HepG2 (cell line): ENCODE results near the gene ARMH3. TPM values are rescaled to one million over a fixed set of nuclear protein-coding genes. Genes with fewer than 3 reads are reported as not detected.

Source experiments
- ATAC-seq: fragments of 200-7000 bp; cut with Tn5 transposase; 3 replicates; pipeline ENCODE4 v1.9.1; 2020; ENCODE audit warnings: mild to moderate bottlenecking, moderate library complexity
- BruUV-seq: library from RNA; stranded (reverse); fragments of 400-500 nt; replicated peaks from 2 replicates; lab custom pipeline; 2021; lab: Mats Ljungman, UMichigan
- CTCF ChIA-PET: fragments of 300-600 bp; formaldehyde crosslinking; extraction: SDS; loops from one replicate; lab custom pipeline; 2021; ENCODE audit warnings: low total read pairs, inconsistent platforms, low intra/inter-chr PET ratio; lab: Yijun Ruan, JAX
- POLR2A ChIA-PET: fragments of 350-600 bp; sonication (Branson Sonifier 250); formaldehyde crosslinking; loops from one replicate; lab custom pipeline; 2020; ENCODE audit warnings: antibody characterized with exemption, inconsistent platforms; lab: Yijun Ruan, JAX
- DNase-seq: peaks from one replicate; pipeline ENCODE4 v3.0.0-alpha.2; 2015; ENCODE audit warnings: low spot score
- FAIRE-seq: peaks from 3 replicates; lab custom pipeline; 2011; peaks lifted over from hg19 to GRCh38; lab: Jason Lieb, UNC
- H2AFZ ChIP-seq: one replicate; pipeline ENCODE4 v1.6.1; 2011; ENCODE audit warnings: low read length, inconsistent platforms
- H3K27ac ChIP-seq: fragments of 300-600 bp; 3 replicates; pipeline ENCODE4 v1.8.0; 2011; ENCODE audit warnings: mixed run types, mild to moderate bottlenecking, mixed read lengths, low read length, inconsistent platforms; ENCODE audit not compliant: insufficient read depth; ENCODE audit errors: extremely low read length
- H3K27me3 ChIP-seq, 2 experiments: fragments of 200-600 bp in 1 of 2; 2 replicates in 1 of 2; 3 replicates in 1 of 2; pipeline versions ENCODE4 v1.6.0 to v1.8.0; 2011; ENCODE audit warnings: low read length in 2 of 2, mild to moderate bottlenecking in 2 of 2, moderate library complexity in 2 of 2, inconsistent platforms in 1 of 2; ENCODE audit not compliant: insufficient read depth in 2 of 2, control insufficient read depth in 1 of 2
- H3K36me3 ChIP-seq, 2 experiments: fragments of 200-600 bp in 1 of 2; replicated peaks in 1 of 2; 2 replicates in 1 of 2; 3 replicates in 1 of 2; pipeline versions ENCODE4 v1.5.1 to v1.8.0; 2011; ENCODE audit warnings: low read length in 2 of 2, inconsistent platforms in 1 of 2; ENCODE audit not compliant: insufficient read depth in 2 of 2, control insufficient read depth in 1 of 2
- H3K4me1 ChIP-seq: 2 replicates; pipeline ENCODE4 v1.5.1; 2012; ENCODE audit warnings: low read length, inconsistent platforms; ENCODE audit not compliant: insufficient read depth
- H3K4me2 ChIP-seq: 2 replicates; pipeline ENCODE4 v1.6.0; 2011; ENCODE audit warnings: low read depth, low read length, inconsistent platforms
- H3K4me3 ChIP-seq, 3 experiments: fragments of 200-600 bp in 1 of 3; sonication (generic), shearing (Covaris generic) in 1 of 3; replicated peaks in 1 of 3; 2 replicates each; pipeline ENCODE4 v1.5.1; 2011 to 2016; ENCODE audit warnings: low read length in 3 of 3, inconsistent platforms in 2 of 3, low read depth in 2 of 3, mild to moderate bottlenecking in 2 of 3, control low read depth in 1 of 3, mixed read lengths in 1 of 3; ENCODE audit not compliant: insufficient read depth in 1 of 3
- H3K79me2 ChIP-seq: one replicate; pipeline ENCODE4 v1.6.1; 2011; ENCODE audit warnings: low read length, inconsistent platforms; ENCODE audit not compliant: insufficient read depth
- H3K9ac ChIP-seq: 2 replicates; pipeline ENCODE4 v1.6.0; 2011; ENCODE audit warnings: mild to moderate bottlenecking, low read depth, low read length, inconsistent platforms; ENCODE audit not compliant: insufficient read depth
- H3K9me3 ChIP-seq: 2 replicates; pipeline ENCODE4 v1.5.1; 2012; ENCODE audit warnings: mild to moderate bottlenecking, low read length
- H4K20me1 ChIP-seq: 2 replicates; pipeline ENCODE4 v1.6.0; 2011; ENCODE audit warnings: inconsistent platforms, mild to moderate bottlenecking, low read length, moderate library complexity; ENCODE audit not compliant: insufficient read depth
- E2F2 ChIP-seq: sonication (generic); formaldehyde crosslinking; IDR thresholded peaks from 2 replicates; pipeline ENCODE4 v1.4.0; 2020; ENCODE audit warnings: missing genetic modification reagents, borderline replicate concordance
- ELF1 ChIP-seq: sonication (generic); formaldehyde crosslinking; IDR thresholded peaks from 2 replicates; pipeline ENCODE4 v1.4.0; 2020; ENCODE audit warnings: missing genetic modification reagents
- ELK4 ChIP-seq: sonication (generic); formaldehyde crosslinking; IDR thresholded peaks from 2 replicates; pipeline ENCODE4 v1.9.0; 2021; ENCODE audit warnings: missing genetic modification reagents, borderline replicate concordance
- HMG20A ChIP-seq: IDR thresholded peaks from 2 replicates; pipeline ENCODE4 v1.6.1; 2016; ENCODE audit warnings: borderline replicate concordance
- IRF2 ChIP-seq: IDR thresholded peaks from 2 replicates; pipeline ENCODE4 v1.6.1; 2018; ENCODE audit warnings: missing genetic modification reagents, missing compliant biosample characterization
- KAT7 ChIP-seq: IDR thresholded peaks from 2 replicates; pipeline ENCODE4 v1.6.1; 2018; ENCODE audit warnings: borderline replicate concordance, missing compliant biosample characterization
- LBX2 ChIP-seq: sonication (generic); formaldehyde crosslinking; IDR thresholded peaks from 2 replicates; pipeline ENCODE4 v1.5.0; 2020; ENCODE audit warnings: missing genetic modification reagents, mild to moderate bottlenecking, borderline replicate concordance
- MED1 ChIP-seq: sonication (generic); formaldehyde crosslinking; IDR thresholded peaks from 2 replicates; pipeline ENCODE4 v1.4.0; 2020; ENCODE audit warnings: missing genetic modification reagents
- NCOA1 ChIP-seq: sonication (generic); formaldehyde crosslinking; IDR thresholded peaks from 2 replicates; pipeline ENCODE4 v1.9.0; 2021; ENCODE audit warnings: missing genetic modification reagents
- RARG ChIP-seq: sonication (generic); formaldehyde crosslinking; IDR thresholded peaks from 2 replicates; pipeline ENCODE4 v1.4.0; 2020; ENCODE audit warnings: low read depth, mild to moderate bottlenecking, missing genetic modification reagents
- SALL1 ChIP-seq: sonication (generic); formaldehyde crosslinking; IDR thresholded peaks from 2 replicates; pipeline ENCODE4 v1.8.0; 2022; ENCODE audit warnings: mild to moderate bottlenecking, missing genetic modification reagents
- ZKSCAN8 ChIP-seq: IDR thresholded peaks from 2 replicates; pipeline ENCODE4 v1.6.1; 2016; ENCODE audit warnings: borderline replicate concordance, missing genetic modification reagents, missing compliant biosample characterization
- ZNF10 ChIP-seq: sonication (generic); formaldehyde crosslinking; IDR thresholded peaks from 2 replicates; pipeline ENCODE4 v1.4.0; 2020; ENCODE audit warnings: mild to moderate bottlenecking, low read depth, missing genetic modification reagents, borderline replicate concordance
- ZNF101 ChIP-seq: sonication (generic); formaldehyde crosslinking; IDR thresholded peaks from 2 replicates; pipeline ENCODE4 v1.4.0; 2020; ENCODE audit warnings: mild to moderate bottlenecking, low read depth, missing genetic modification reagents, borderline replicate concordance
- ZNF354B ChIP-seq: sonication (generic); formaldehyde crosslinking; IDR thresholded peaks from 2 replicates; pipeline ENCODE4 v1.8.0; 2022; ENCODE audit warnings: mild to moderate bottlenecking, missing genetic modification reagents
- ZNF572 ChIP-seq: sonication (generic); formaldehyde crosslinking; IDR thresholded peaks from 2 replicates; pipeline ENCODE4 v1.5.1; 2020; ENCODE audit warnings: mild to moderate bottlenecking, missing genetic modification reagents
- ZNF883 ChIP-seq: sonication (generic); formaldehyde crosslinking; IDR thresholded peaks from 2 replicates; pipeline ENCODE4 v1.5.1; 2020; ENCODE audit warnings: mild to moderate bottlenecking, missing genetic modification reagents; ENCODE audit errors: not compliant biosample characterization
- WGBS: methylation state at CpG from one replicate; pipeline ENCODE4 v1.1.6; 2017; ENCODE audit warnings: low lambda C conversion rate; 5-methylcytosine and 5-hydroxymethylcytosine counted together
- in situ Hi-C: cut with HindIII; loops from 2 replicates; pipeline ENCODE4 v1.10.0; 2017; ENCODE audit warnings: low pct_unique_long_range_greater_than_20kb; ENCODE audit not compliant: extremely low pct_ligation_motif_present
- intact Hi-C: fragments of 100-400 bp; cut with micrococcal nuclease; formaldehyde crosslinking; loops from one replicate; pipeline ENCODE4 v1.10.0; 2022; ENCODE audit not compliant: unreplicated experiment
- polyA plus RNA-seq, 8 experiments: library from polyadenylated mRNA; depleted of rRNA in 3 of 8; stranded (reverse) in 7 of 8; unstranded in 1 of 8; fragments of >200 nt; fragmentation: Illumina TruSeq in 4 of 8; extraction: Trizol in 4 of 8; gene quantifications; 2 replicates each; pipeline versions ENCODE4 v1.2.1 to v1.2.3, GENCODE V29; 2011 to 2016; ENCODE audit warnings: low read depth in 4 of 8, missing spikeins in 1 of 8, mixed read lengths in 1 of 8; ENCODE audit not compliant: insufficient read depth in 1 of 8
- total RNA-seq, 5 experiments: library from RNA; depleted of rRNA; stranded (reverse); fragments of >200 nt; fragmentation: Illumina TruSeq; extraction: Trizol; gene quantifications; 2 replicates each; pipeline ENCODE4 v1.2.3, GENCODE V29; 2016; ENCODE audit warnings: low read depth in 1 of 5
- TF ChIP-seq, protein P1 (sequence below): IDR thresholded peaks from 2 replicates; pipeline ENCODE4 v1.6.1; 2016; ENCODE audit warnings: missing compliant biosample characterization, missing genetic modification reagents, borderline replicate concordance
- TF ChIP-seq, protein P2 (sequence below): sonication (generic); formaldehyde crosslinking; IDR thresholded peaks from 2 replicates; pipeline ENCODE4 v1.4.0; 2020; ENCODE audit warnings: low read depth, mild to moderate bottlenecking, missing genetic modification reagents

ARMH3 gene
- total and polyA plus RNA-seq, 2 of the 13 experiments (the other 11 are each of a cell fraction or from before 2014, with no cell fraction given): 8.4 to 16.9 TPM

- no peak overlapping the region for H3K4me3 ChIP-seq
- intact Hi-C loops (no loop called here), in situ Hi-C loops (no loop called here)
- H3K9me3 ChIP-seq: no peaks in the 10 kb centered on the region
- WGBS: 96% methylated on average over 2 of the region's 2 CpGs
- H3K27ac ChIP-seq: no peak overlapping the region
- peaks cover 0 to 3% of the 10 kb centered on the region in 2 experiments; a peak in 1 of 5 replicates for H3K36me3 ChIP-seq
- FAIRE-seq: no peak
- H3K9ac ChIP-seq: no peak overlapping the region
- H2AFZ ChIP-seq: no peak overlapping the region
- no peaks in the 10 kb centered on the region for H3K27me3 ChIP-seq
- ChIA-PET CTCF (no interaction called here), POLR2A (no interaction called here)
- H4K20me1 ChIP-seq: no peaks in the 10 kb centered on the region
- ATAC-seq: no peak
- no peaks in the 10 kb centered on the region for H3K79me2 ChIP-seq
- DNase-seq: no peak
- TF ChIP-seq ZNF883: no peak
- no peak for TF ChIP-seq NCOA1
- TF ChIP-seq, protein P1, sequence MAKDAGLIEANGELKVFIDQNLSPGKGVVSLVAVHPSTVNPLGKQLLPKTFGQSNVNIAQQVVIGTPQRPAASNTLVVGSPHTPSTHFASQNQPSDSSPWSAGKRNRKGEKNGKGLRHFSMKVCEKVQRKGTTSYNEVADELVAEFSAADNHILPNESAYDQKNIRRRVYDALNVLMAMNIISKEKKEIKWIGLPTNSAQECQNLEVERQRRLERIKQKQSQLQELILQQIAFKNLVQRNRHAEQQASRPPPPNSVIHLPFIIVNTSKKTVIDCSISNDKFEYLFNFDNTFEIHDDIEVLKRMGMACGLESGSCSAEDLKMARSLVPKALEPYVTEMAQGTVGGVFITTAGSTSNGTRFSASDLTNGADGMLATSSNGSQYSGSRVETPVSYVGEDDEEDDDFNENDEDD (CRISPR knock-in tag): no peak
- TF ChIP-seq ZNF354B: no peak
- TF ChIP-seq ELF1 (CRISPR knock-in tag): no peak
- TF ChIP-seq ZNF101 (CRISPR knock-in tag): no peak
- TF ChIP-seq ZNF10 (CRISPR knock-in tag): no peak
- TF ChIP-seq KAT7: no peak
- no peak for TF ChIP-seq ZKSCAN8 (CRISPR knock-in tag)
- TF ChIP-seq E2F2: no peak
- no peak for TF ChIP-seq IRF2 (CRISPR knock-in tag)
- TF ChIP-seq RARG (CRISPR knock-in tag): no peak
- TF ChIP-seq LBX2 (CRISPR knock-in tag): no peak
- TF ChIP-seq HMG20A (CRISPR knock-in tag): no peak
- TF ChIP-seq ZNF572 (CRISPR knock-in tag): no peak
- no peak for TF ChIP-seq MED1 (CRISPR knock-in tag)
- TF ChIP-seq ELK4 (CRISPR knock-in tag): no peak
- no peak for TF ChIP-seq SALL1 (CRISPR knock-in tag)
- TF ChIP-seq, protein P2, sequence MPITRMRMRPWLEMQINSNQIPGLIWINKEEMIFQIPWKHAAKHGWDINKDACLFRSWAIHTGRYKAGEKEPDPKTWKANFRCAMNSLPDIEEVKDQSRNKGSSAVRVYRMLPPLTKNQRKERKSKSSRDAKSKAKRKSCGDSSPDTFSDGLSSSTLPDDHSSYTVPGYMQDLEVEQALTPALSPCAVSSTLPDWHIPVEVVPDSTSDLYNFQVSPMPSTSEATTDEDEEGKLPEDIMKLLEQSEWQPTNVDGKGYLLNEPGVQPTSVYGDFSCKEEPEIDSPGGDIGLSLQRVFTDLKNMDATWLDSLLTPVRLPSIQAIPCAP (CRISPR knock-in tag): no peak
- no peak overlapping the region for H3K4me2 ChIP-seq
- H3K4me1 ChIP-seq: no peaks in the 10 kb centered on the region
- no TSS peak for BruUV-seq
These were observed 130.9 kb downstream of the ARMH3 start for GRCh38 chr10:101925027-101925426.
